Testis (tissue), 3 donors: ENCODE measurements around the gene ALDH1A2. TPM values are rescaled to one million over a fixed set of nuclear protein-coding genes. Genes with fewer than 3 reads are reported as not detected.

Source experiments
- DNase-seq: peaks from one replicate; pipeline ENCODE4 v3.0.0-alpha.2; 2019
- H3K27ac ChIP-seq, 2 donors: fragments of 200-600 bp; sonication (generic); one replicate each; pipeline ENCODE4 v1.5.1; 2019
- H3K27me3 ChIP-seq: fragments of 200-600 bp; sonication (generic); one replicate; pipeline ENCODE4 v1.5.1; 2019
- H3K36me3 ChIP-seq: fragments of 200-600 bp; sonication (generic); one replicate; pipeline ENCODE4 v1.5.1; 2017; ENCODE audit warnings: low read depth; ENCODE audit errors: missing control alignments
- H3K4me1 ChIP-seq: fragments of 200-600 bp; sonication (generic); one replicate; pipeline ENCODE4 v1.5.1; 2019
- H3K4me3 ChIP-seq, 2 donors: fragments of 200-600 bp; sonication (generic); one replicate each; pipeline ENCODE4 v1.5.1; 2017 to 2019
- H3K9me3 ChIP-seq: fragments of 200-600 bp; sonication (generic); one replicate; pipeline ENCODE4 v1.5.1; 2017
- CTCF ChIP-seq, 3 experiments: fragments of 450-650 bp in 2 of 3; fragments of 200-600 bp in 1 of 3; sonication (generic) in 1 of 3; IDR thresholded peaks; one replicate each; pipeline ENCODE4 v1.5.1; 2016 to 2019; ENCODE audit warnings: antibody characterized with exemption in 3 of 3, mild to moderate bottlenecking in 2 of 3, moderate library complexity in 1 of 3
- POLR2A ChIP-seq: fragments of 450-650 bp; IDR thresholded peaks from one replicate; pipeline ENCODE4 v1.6.1; 2017; ENCODE audit warnings: antibody characterized with exemption, mild to moderate bottlenecking, moderate library complexity
- WGBS, 2 donors: methylation state at CpG; one replicate each; pipeline ENCODE4 v1.1.5; 2018; 5-methylcytosine and 5-hydroxymethylcytosine counted together
- intact Hi-C: fragments of 100-400 bp; cut with DNase I; formaldehyde crosslinking; loops from one replicate; pipeline ENCODE4 v1.15.1; 2023; ENCODE audit warnings: low total_unique reads
- polyA plus RNA-seq: library from polyadenylated mRNA; stranded (reverse); fragments of 350-450 nt; fragmentation: Illumina TruSeq; extraction: RNeasy Lipid Tissue Mini Kit (QIAGEN cat#74804); gene quantifications from one replicate; pipeline ENCODE4 v1.2.3, GENCODE V29; 2014; ENCODE audit warnings: low read depth, low replicate concordance; ENCODE audit not compliant: insufficient read depth
- total RNA-seq, 2 donors: library from RNA; depleted of rRNA; stranded (reverse); fragments of >200 nt; gene quantifications; one replicate each; pipeline ENCODE4 v1.2.3, GENCODE V29; 2016

ALDH1A2 gene
- total and polyA plus RNA-seq, 3 donors from 2014 or later: 71.2 to 210 (median 91.2) TPM

- Histone ChIP-seq H3K27me3 (no peaks in the 10 kb centered on the region), H3K4me1 (no peaks in the 10 kb centered on the region), H3K9me3 (no peaks in the 10 kb centered on the region), H3K4me3 (no peak overlapping the region), H3K27ac (no peak overlapping the region), H3K36me3 (no peaks in the 10 kb centered on the region)
- intact Hi-C loops: no loop called here
- no peak for DNase-seq
- WGBS, 2 donors: 89 to 97% methylated on average over 1 of the region's 1 CpG
- no peak for TF ChIP-seq POLR2A
- no peak for TF ChIP-seq CTCF (IDR thresholded peaks at IDR 0.05)
These were observed 39.5 kb downstream of the ALDH1A2 start for GRCh38 chr15:58026051-58026450.

DNA sequence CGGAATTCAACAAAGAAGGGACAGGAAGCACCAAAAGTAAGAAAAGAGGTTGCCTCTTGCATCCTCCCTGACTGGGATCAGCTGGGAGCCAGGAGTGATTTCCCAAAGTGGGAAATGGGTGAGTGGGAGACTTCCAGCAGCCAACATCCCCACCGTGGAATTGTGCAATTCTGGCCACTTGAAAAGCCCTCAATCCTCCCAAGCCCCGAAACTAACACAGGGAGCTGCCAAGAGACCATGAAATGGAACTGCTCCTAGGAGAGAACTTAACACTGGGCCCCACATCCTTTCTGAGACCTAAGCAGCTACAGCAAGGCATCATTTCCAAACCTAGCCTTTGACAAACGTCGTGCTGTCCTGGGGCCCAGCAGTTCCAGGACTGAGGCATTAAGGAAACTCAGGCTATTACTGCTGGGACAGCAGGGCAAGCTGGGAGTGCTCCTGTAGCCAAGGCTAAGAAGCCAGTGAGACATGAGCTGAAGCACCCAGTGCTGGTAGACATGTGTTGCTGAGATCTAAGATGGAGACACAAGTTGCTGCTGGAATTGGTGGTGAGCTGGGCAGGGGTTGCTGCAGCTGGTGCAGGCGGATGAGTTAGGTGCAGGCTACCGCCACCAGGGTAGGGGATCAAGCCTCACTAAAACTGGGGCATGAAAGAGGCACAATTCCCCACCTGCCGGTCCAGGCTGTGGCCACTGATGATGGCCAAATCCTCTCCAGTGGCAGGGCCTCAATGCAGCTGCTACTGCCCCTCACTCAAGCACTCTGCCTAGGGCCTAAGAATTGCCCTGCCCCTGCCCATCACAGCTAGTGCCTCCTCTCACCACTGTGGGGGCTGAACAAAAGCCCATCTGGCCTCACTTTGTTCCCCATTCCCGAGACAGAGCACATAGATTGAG lies 43.9 kb downstream of the ALDH1A2 start:
- no peaks in the 10 kb centered on the region for H3K36me3 ChIP-seq
- no peak for DNase-seq
- WGBS, 2 donors: 75 to 80% methylated on average over 6 to 9 of the region's 9 CpGs

DNA sequence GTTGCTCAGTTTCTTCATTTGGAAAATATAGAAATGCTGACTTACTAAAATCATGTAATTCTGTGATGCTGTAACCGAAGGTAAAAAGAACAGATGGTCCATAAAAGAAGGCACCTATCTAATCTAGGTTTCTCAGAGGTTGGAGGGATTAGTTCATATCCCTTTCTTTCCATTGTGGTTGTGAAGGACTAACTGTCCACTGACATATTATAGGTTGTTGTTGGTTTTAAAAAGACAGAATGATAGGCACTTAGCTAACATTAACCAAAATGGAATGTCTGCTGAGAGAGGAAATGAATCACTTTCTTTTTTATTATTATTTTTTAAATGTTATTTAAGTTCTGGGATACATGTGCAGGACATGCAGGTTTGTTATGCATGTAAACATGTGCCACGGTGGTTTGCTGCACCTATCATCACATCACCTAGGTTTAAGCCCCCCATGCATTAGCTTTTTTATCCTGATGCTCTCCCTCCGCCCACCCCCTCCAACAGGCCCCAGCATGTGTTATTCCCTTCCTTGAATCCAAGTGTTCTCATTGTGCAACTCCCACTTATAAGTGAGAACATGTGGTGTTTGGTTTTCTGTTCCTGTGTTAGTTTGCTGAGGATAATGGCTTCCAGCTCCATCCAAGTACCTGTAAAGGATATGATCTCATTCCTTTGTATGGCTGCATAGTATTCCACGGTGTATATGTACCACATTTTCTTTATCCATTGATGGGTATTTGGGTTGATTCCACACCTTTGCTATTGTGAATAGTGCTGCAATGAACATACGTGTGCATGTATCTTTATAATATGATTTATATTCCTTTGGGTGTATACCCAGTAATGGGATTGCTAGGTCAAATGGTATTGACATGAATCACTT lies 45.8 kb downstream of the ALDH1A2 start:
- WGBS, 2 donors: 76 to 80% methylated on average over 5 of the region's 5 CpGs
- no peaks in the 10 kb centered on the region for H3K4me1 ChIP-seq
- intact Hi-C loops: no loop called here

More for the DNA sequence above, 43.9 kb downstream of the ALDH1A2 start:
- Histone ChIP-seq H3K27ac (no peak overlapping the region), H3K4me1 (no peaks in the 10 kb centered on the region), H3K27me3 (no peaks in the 10 kb centered on the region), H3K9me3 (no peaks in the 10 kb centered on the region), H3K4me3 (no peak overlapping the region)
- no peak for TF ChIP-seq CTCF (IDR thresholded peaks at IDR 0.05)
- TF ChIP-seq POLR2A: no peak
- intact Hi-C loops: no loop called here

GRCh38 chr15:58017869-58018268 lies 47.6 kb downstream of the ALDH1A2 start:
- Histone ChIP-seq H3K36me3 (no peaks in the 10 kb centered on the region), H3K4me1 (no peaks in the 10 kb centered on the region), H3K9me3 (no peaks in the 10 kb centered on the region), H3K27ac (no peak overlapping the region), H3K27me3 (no peaks in the 10 kb centered on the region), H3K4me3 (no peak overlapping the region)
- 50 to 73% methylated on average over 1 of the region's 1 CpG for WGBS, 2 donors
- DNase-seq: no peak
- intact Hi-C loops: no loop called here
- TF ChIP-seq CTCF (IDR thresholded peaks at IDR 0.05) (no peak), POLR2A (no peak)

More for the DNA sequence above, 45.8 kb downstream of the ALDH1A2 start:
- no peaks in the 10 kb centered on the region for H3K27me3 ChIP-seq
- no peaks in the 10 kb centered on the region for H3K9me3 ChIP-seq
- TF ChIP-seq POLR2A (no peak), CTCF (IDR thresholded peaks at IDR 0.05) (no peak)
- no peak overlapping the region for H3K27ac ChIP-seq
- DNase-seq: no peak
- H3K36me3 ChIP-seq: no peaks in the 10 kb centered on the region
- H3K4me3 ChIP-seq: no peak overlapping the region
